ENCODE results near the gene UPK2. TPM values are rescaled to one million over a fixed set of nuclear protein-coding genes. Genes with fewer than 3 reads are reported as not detected.

The UPK2 gene
- total and polyA plus RNA-seq, 2 of the 13 experiments (the other 11 are each of a cell fraction or from before 2014, with no cell fraction given): not detected

GRCh38 chr11:118930094-118930712 is 25.9 kb upstream of the UPK2 start (continued):
- TF ChIP-seq, protein P1, sequence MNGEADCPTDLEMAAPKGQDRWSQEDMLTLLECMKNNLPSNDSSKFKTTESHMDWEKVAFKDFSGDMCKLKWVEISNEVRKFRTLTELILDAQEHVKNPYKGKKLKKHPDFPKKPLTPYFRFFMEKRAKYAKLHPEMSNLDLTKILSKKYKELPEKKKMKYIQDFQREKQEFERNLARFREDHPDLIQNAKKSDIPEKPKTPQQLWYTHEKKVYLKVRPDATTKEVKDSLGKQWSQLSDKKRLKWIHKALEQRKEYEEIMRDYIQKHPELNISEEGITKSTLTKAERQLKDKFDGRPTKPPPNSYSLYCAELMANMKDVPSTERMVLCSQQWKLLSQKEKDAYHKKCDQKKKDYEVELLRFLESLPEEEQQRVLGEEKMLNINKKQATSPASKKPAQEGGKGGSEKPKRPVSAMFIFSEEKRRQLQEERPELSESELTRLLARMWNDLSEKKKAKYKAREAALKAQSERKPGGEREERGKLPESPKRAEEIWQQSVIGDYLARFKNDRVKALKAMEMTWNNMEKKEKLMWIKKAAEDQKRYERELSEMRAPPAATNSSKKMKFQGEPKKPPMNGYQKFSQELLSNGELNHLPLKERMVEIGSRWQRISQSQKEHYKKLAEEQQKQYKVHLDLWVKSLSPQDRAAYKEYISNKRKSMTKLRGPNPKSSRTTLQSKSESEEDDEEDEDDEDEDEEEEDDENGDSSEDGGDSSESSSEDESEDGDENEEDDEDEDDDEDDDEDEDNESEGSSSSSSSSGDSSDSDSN (CRISPR knock-in tag; IDR thresholded peaks at IDR 0.05): no peak
- TF ChIP-seq ZSCAN30 (CRISPR knock-in tag; IDR thresholded peaks at IDR 0.05): no peak
- 0 out of 2 replicates have a peak, but pooled peaks have one; percentile 39 for TF ChIP-seq ZNF546 (CRISPR knock-in tag; conservative IDR thresholded peaks at IDR 0.05)
- TF ChIP-seq ZBTB7B (CRISPR knock-in tag; IDR thresholded peaks at IDR 0.05): 0 out of 2 replicates have a peak, but pooled peaks have one; percentile 24
- peak; percentile 92 for TF ChIP-seq SMC3 (IDR thresholded peaks at IDR 0.05; ENCODE audit: low read length)
- peak; percentile 52; the same call in 1 of the 2 replicates for TF ChIP-seq AHDC1 (CRISPR knock-in tag; IDR thresholded peaks at IDR 0.05; ENCODE audit: borderline replicate concordance)
- TF ChIP-seq, protein P2, sequence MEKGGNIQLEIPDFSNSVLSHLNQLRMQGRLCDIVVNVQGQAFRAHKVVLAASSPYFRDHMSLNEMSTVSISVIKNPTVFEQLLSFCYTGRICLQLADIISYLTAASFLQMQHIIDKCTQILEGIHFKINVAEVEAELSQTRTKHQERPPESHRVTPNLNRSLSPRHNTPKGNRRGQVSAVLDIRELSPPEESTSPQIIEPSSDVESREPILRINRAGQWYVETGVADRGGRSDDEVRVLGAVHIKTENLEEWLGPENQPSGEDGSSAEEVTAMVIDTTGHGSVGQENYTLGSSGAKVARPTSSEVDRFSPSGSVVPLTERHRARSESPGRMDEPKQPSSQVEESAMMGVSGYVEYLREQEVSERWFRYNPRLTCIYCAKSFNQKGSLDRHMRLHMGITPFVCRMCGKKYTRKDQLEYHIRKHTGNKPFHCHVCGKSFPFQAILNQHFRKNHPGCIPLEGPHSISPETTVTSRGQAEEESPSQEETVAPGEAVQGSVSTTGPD (CRISPR knock-in tag; IDR thresholded peaks at IDR 0.05): no peak
- TF ChIP-seq MYNN (CRISPR knock-in tag; IDR thresholded peaks at IDR 0.05; ENCODE audit: low read depth): peak; percentile 65; the same call in 1 of the 2 replicates
- TF ChIP-seq, protein P3, sequence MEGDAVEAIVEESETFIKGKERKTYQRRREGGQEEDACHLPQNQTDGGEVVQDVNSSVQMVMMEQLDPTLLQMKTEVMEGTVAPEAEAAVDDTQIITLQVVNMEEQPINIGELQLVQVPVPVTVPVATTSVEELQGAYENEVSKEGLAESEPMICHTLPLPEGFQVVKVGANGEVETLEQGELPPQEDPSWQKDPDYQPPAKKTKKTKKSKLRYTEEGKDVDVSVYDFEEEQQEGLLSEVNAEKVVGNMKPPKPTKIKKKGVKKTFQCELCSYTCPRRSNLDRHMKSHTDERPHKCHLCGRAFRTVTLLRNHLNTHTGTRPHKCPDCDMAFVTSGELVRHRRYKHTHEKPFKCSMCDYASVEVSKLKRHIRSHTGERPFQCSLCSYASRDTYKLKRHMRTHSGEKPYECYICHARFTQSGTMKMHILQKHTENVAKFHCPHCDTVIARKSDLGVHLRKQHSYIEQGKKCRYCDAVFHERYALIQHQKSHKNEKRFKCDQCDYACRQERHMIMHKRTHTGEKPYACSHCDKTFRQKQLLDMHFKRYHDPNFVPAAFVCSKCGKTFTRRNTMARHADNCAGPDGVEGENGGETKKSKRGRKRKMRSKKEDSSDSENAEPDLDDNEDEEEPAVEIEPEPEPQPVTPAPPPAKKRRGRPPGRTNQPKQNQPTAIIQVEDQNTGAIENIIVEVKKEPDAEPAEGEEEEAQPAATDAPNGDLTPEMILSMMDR (CRISPR knock-in tag; IDR thresholded peaks at IDR 0.05): peak; percentile 90
- TF ChIP-seq ZNF572 (CRISPR knock-in tag; IDR thresholded peaks at IDR 0.05): no peak
- no peak for TF ChIP-seq ZNF33A (CRISPR knock-in tag; IDR thresholded peaks at IDR 0.05; ENCODE audit: borderline replicate concordance)
- TF ChIP-seq FOXP1 (IDR thresholded peaks at IDR 0.05): no peak
- no peak for TF ChIP-seq FOXP1 (CRISPR knock-in tag; IDR thresholded peaks at IDR 0.05)
- peak; percentile 76; the same call in 1 of the 2 replicates for TF ChIP-seq KLF12 (CRISPR knock-in tag; IDR thresholded peaks at IDR 0.05; ENCODE audit: borderline replicate concordance)
- no peak for TF ChIP-seq ZNF484 (CRISPR knock-in tag; IDR thresholded peaks at IDR 0.05; ENCODE audit: borderline replicate concordance, low read depth)
- no peak for TF ChIP-seq ZNF839 (CRISPR knock-in tag; IDR thresholded peaks at IDR 0.05; ENCODE audit: borderline replicate concordance)
- TF ChIP-seq HDAC1 (CRISPR knock-in tag; IDR thresholded peaks at IDR 0.05): peak; percentile 69
- peak; percentile 40; the same call in 1 of the 2 replicates for TF ChIP-seq ZNF567 (CRISPR knock-in tag; IDR thresholded peaks at IDR 0.05; ENCODE audit: borderline replicate concordance)

All from HepG2 (cell line).